ENCODE measurements around the gene COL8A1.

DNA sequence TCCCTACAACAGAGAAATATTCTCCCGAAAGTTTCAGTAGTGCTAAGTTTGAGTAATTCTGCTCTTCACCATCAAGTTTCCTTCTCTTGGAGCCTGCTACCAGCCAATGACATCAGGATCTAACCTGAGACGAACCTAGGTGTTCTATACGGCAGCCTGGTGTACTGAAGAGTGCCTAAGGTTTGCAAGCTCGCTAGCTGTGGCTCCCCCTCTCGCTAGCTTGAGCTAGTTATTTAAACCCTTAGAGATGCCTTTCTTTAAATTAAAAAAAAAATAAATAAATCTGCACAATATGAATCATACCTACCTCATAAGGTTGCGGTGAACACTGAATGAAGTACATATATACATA lies 1.4 kb upstream of the COL8A1 start:
- TF ChIP-seq POLR2A (IDR thresholded peaks at IDR 0.05; ENCODE audit: low read depth, low read length) (no peak), POLR2AphosphoS5 (IDR thresholded peaks at IDR 0.05; ENCODE audit: low read depth, low read length) (no peak), TAF1 (IDR thresholded peaks at IDR 0.05; ENCODE audit: borderline replicate concordance, low read depth, low read length) (no peak)
